Measurements from ENCODE around the gene ABCB4.

ABCB4 gene

DNA sequence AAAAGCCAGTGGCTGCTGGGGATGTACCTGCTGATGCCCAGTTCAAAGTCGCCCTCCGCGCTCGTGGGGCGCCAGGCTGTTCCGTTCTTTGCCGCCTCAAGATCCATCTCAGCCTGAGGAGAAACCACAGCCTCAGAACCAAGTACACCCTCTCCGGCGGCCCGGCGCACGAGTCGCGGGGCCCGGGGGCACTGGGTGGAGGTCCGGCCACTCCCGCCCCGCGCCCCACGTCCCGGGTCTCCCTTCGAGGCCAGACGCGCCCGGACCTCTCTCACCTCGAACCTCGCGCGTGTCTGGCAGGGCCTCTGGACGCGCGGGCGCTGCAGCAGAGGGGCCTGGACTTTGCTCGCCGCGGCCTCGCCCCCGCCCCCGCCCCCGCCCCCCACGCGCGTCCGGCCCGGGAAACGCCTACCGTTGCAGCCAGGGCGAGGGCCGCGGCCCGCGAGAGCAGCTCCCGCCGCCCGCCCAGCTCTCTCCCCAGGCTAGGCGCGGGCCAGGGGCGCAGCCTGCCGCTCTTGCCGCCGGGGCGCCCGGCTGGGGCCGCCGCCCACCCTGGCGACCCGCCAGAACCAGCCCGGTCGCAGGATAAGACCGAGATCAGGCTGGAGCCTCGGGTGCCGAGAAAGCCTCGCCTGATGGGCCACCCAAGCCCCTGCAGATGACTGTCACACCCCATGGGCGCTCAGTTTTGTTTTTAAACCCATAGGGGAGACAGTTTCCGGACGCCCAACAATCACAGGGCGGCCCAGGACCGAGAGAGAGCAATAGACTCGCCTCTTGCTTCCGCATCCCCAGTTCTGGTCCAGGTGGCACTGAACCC lies at the start of gene ABCB4:
Gene ABCB4, minus strand, starts transcription at position 322 of the 820 bp plus-strand sequence. Its CDS starts 215 bp downstream, at position 107.
- no peak for DNase-seq (ENCODE audit: low read depth)

DNA sequence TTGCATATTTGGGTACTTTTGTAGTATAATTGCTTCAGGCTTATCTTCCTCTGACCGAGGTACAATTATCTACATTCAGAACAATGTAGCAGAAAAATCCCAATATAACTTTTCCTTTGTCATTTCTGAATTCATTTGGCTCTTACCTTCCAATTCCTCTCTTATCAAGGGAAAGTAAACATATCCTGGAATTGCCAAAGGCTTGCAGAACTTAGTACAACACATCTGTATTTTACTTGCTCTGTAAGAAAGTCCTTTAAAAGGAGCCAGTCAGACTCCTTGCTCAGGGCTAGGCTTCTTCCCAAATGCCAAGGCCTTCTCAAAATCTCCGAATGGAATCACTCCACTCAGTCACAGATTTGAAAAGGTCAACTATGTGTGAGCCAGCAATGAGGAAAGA lies 43.3 kb upstream of the ABCB4 start:
- DNase-seq (ENCODE audit: low read depth), result no peak

GRCh38 chr7:87517891-87518290 lies 42.4 kb upstream of the ABCB4 start:
- no peak for DNase-seq (ENCODE audit: low read depth)

DNA sequence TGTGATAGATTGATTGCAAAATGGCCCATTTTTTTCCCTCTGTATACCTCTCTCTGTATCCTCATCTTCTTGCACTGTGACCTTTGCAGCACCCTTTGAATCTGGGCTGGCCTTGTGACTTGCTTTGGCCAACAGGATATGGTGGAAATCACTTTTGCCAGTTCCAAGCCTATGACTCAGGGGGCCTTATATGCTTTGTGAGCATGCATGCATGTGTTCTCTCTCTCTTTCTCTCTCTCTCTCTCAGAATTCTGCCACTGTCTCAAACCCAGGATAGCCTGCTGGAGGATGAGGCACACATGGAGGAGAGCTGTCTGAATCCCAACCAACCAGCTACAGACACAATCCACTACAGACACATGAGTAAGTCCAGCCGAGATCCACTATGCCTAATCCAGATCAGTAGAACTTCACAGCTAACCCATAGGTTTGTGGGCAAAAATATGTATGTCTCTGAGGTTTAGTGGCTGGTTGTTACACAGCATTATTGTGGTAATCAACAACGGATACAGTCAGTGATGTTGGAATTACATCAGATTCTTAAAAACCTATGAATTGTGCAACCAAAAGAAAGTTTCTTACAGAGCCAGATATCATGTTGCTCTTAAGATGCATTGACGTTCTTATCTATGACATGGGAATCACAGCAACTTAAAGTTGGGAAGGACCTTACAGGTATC lies 41.8 kb upstream of the ABCB4 start:
- DNase-seq (ENCODE audit: low read depth), result no peak

GRCh38 chr7:87513735-87514335 lies 38.4 kb upstream of the ABCB4 start:
- DNase-seq (ENCODE audit: low read depth), result no peak

- no peak for DNase-seq (ENCODE audit: low read depth)
Observed at GRCh38 chr7:87512906-87513305, 37.4 kb upstream of the ABCB4 start.

DNA sequence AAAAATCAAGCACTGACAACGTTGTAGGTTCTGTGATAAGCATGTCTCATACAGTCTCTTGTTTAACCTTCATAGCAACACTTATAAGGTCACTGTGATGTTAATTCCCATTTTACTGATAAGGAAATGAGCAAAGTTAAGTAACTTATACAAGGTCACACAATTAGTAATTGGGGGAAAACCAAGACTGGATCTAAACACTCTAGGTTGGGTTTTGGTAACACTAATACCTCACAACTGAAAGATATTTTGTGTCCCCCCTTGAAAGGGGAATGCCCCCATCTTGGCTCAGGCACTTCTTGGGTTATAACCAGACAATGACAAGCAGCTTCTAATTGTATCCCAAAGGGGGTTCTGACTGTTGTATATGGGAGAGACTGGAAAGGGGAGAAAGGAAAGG lies 36.0 kb upstream of the ABCB4 start:
- no peak for DNase-seq (ENCODE audit: low read depth)

GRCh38 chr7:87510411-87510875 lies 35.0 kb upstream of the ABCB4 start:
- no peak for DNase-seq (ENCODE audit: low read depth)

DNA sequence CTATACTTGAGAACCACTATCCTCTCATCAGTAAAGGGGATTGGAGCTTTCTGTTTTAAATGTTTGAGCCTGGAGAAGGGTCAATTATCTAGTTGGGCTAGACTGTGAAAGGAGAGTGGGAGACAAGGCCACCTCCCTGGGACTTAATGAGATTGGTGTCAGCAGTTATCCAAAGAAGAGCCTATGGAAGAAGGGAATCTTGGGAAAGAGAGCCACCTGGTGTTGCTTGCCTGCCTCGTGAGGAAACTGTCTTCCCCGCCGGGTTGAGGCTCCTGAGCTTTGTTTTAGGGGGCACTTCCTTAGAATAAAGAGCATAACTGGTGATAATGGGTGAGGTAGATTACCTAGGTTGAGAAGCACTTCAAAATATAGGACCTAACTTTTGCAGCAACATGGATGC lies 32.0 kb upstream of the ABCB4 start:
- no peak for DNase-seq (ENCODE audit: low read depth)

- no peak for DNase-seq (ENCODE audit: low read depth)
Observed at GRCh38 chr7:87506246-87507180, 31.0 kb upstream of the ABCB4 start.

DNA sequence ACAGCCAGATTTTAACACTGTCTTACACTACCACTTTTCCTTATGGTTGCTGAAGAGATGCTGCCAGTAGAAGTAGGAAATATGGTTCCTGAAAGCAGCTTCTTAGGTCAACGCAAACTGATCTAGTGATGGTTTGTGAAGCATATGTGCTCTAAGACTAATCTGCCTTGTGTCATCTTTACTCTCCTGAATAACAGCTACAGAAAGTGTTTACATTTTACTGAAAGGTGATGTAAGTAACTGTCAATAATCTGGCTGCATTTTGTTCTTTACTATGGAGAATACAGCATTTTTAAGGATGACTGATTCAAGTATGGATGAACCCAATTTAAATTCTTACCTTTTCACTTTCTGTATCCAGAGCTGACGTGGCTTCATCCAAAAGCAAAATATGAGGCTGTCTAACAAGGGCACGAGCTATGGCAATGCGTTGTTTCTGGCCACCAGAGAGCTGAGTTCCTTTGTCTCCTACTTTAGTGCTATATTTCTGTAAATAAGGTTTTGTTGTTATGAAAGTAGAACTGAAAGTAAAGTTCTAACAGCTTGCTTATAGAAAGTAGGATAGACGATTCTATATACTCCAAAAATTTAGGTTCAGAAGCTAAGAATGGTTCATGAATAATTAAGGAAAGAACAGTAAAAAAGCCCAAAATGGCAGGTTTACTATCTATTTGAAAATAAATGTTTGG lies 30.2 kb upstream of the ABCB4 start:
- DNase-seq (ENCODE audit: low read depth), result no peak

DNA sequence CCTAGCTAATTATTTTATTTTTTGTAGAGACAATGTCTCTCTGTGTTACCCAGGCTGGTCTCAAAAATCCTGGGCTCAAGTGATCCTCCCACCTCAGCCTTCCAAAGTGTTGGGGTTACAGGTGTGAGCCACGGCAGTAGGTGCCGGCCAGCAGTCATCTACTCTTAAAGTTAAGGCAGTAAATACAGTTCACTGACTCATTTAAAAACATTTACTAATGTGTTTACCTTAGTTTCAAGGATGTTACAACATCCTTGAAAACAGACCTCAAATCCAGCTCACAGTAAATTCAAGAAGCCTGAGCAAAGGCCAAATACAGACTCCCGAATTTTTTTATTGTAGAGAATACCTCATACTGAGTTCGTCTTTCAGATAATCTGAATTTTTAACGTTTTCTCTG lies 29.6 kb upstream of the ABCB4 start:
- no peak for DNase-seq (ENCODE audit: low read depth)

DNA sequence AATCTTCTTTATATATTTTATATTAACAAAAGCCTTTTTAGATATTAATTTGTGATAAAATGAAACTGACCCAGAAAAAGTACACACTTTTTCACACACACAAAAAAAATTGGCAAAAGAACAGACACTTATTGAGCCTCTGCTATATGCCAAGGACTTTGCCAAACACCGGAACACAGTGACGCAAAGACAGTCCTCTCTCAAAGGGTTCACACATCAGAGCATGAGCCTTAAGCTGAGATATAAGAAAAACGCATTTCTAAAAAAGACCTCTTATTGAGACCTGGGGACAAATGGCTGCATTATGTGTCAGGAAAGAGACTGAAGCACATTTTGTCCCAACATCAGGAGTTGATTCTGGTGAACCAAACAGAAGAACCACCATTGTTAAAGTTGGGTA lies 24.0 kb upstream of the ABCB4 start:
- DNase-seq (ENCODE audit: low read depth), result no peak

DNA sequence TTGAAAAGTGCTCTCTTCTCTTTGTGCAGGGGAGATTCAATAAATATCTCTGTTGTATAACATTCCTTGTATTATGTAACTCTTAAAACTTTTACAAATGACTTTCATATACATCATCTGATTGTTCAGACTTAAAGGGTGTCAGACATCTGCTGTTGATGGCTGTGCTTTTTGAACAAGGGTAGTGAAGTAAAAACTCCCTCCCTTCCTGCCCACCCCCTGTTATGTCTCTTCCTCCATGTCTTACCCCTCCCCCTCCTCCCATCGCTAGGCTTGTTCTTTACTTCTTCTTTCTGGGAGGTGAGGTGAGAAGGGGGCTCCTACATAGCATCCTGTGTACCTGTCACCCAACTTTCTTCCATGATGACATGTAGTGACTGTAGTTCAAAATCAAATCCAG lies 23.4 kb upstream of the ABCB4 start:
- no peak for DNase-seq (ENCODE audit: low read depth)

- DNase-seq (ENCODE audit: low read depth), result no peak
Observed at GRCh38 chr7:87497482-87497881, 22.0 kb upstream of the ABCB4 start.

- DNase-seq (ENCODE audit: low read depth), result no peak
Observed at GRCh38 chr7:87495366-87495765, 19.9 kb upstream of the ABCB4 start.

GRCh38 chr7:87494454-87494853 lies 19.0 kb upstream of the ABCB4 start:
- no peak for DNase-seq (ENCODE audit: low read depth)

GRCh38 chr7:87483131-87483530 lies 7.7 kb upstream of the ABCB4 start:
- DNase-seq (ENCODE audit: low read depth), result no peak

- no peak for DNase-seq (ENCODE audit: low read depth)
Observed at GRCh38 chr7:87482115-87482514, 6.6 kb upstream of the ABCB4 start.

DNA sequence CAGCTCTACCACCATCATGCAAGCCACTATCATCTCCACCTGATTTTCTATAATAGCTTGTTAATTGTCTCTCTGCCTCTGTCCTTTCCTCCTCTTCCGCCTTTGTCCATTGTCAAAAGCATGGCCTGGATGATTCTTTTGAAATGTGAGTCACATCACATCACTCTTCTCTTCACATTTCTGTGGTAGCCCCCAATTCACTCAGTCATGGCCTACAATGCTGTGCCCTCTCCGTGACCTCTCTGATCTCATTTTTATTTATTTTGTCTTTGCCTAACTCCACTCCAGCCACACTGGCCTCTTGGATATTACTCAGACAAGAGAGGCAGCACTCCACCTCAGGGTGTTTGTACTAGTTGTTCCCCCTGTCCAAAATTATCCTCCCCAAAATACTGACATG lies 4.9 kb upstream of the ABCB4 start:
- DNase-seq (ENCODE audit: low read depth), result no peak

DNA sequence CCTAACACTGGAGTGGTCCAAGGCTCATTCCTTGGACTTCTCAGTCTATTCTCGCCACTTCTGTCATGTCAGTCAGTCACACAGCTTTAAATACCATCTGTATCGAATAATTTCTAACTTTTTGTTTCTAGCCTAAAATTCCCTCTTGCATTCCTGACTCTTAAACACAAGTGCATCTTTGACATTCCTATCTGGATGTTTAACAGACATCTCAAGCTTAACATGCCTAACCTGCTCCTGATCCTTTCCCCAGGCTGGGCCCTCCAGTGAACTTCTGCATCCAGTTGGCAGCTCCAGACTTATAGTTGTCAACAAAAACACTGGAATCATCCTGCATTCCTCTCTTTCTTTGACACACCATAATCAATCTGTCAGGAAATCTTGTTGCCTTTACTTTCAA lies 4.5 kb upstream of the ABCB4 start:
- no peak for DNase-seq (ENCODE audit: low read depth)
